Endothelial cell of umbilical vein (primary cell): ENCODE results near the gene DGKI. TPM values are rescaled to one million over a fixed set of nuclear protein-coding genes. Genes with fewer than 3 reads are reported as not detected.

Experiments used
- BruUV-seq: library from RNA; stranded (reverse); fragments of 400-500 nt; replicated peaks from 2 replicates; lab custom pipeline; 2021; lab: Mats Ljungman, UMichigan
- CTCF ChIA-PET: fragments of 300-600, 350-600 bp; sonication (Branson Sonifier 250); formaldehyde crosslinking; loops from one replicate; lab custom pipeline; 2021; ENCODE audit warnings: antibody characterized with exemption, inconsistent platforms; lab: Charles Lee
- POLR2A ChIA-PET: fragments of 300-600, 350-600 bp; sonication (Branson Sonifier 250); formaldehyde crosslinking; loops from one replicate; lab custom pipeline; 2021; ENCODE audit warnings: antibody characterized with exemption, inconsistent platforms; lab: Charles Lee
- DNase-seq: peaks from one replicate; pipeline ENCODE4 v3.0.0-alpha.2; 2011; ENCODE audit warnings: low read depth, low spot score
- FAIRE-seq: peaks from 2 replicates; lab custom pipeline; 2011; peaks lifted over from hg19 to GRCh38; lab: Jason Lieb, UNC
- H2AFZ ChIP-seq: 2 replicates; pipeline ENCODE4 v1.6.0; 2012; ENCODE audit warnings: low read depth, low read length, control low read depth, inconsistent platforms
- H3K27ac ChIP-seq: 2 replicates; pipeline ENCODE4 v1.5.1; 2011; ENCODE audit warnings: low read depth, mild to moderate bottlenecking, control low read depth, low read length, moderate library complexity; ENCODE audit not compliant: insufficient read depth
- H3K27me3 ChIP-seq, 2 experiments: 2 replicates each; pipeline versions ENCODE4 v1.6.0 to v1.6.1; 2011; ENCODE audit warnings: low read length in 2 of 2, mixed read lengths in 1 of 2; ENCODE audit not compliant: control insufficient read depth in 2 of 2, insufficient read depth in 2 of 2
- H3K36me3 ChIP-seq, 2 experiments: 2 replicates in 1 of 2; 3 replicates in 1 of 2; pipeline ENCODE4 v1.5.1; 2011; ENCODE audit warnings: low read length in 2 of 2, mild to moderate bottlenecking in 1 of 2, moderate library complexity in 1 of 2; ENCODE audit not compliant: control insufficient read depth in 2 of 2, insufficient read depth in 2 of 2; ENCODE audit errors: extremely low read depth in 1 of 2
- H3K4me1 ChIP-seq: 3 replicates; pipeline ENCODE4 v1.5.1; 2011; ENCODE audit warnings: mild to moderate bottlenecking, low read length; ENCODE audit not compliant: control insufficient read depth, insufficient read depth; ENCODE audit errors: extremely low read depth
- H3K4me2 ChIP-seq: 2 replicates; pipeline ENCODE4 v1.6.1; 2011; ENCODE audit warnings: low read length, control low read depth, mixed read lengths; ENCODE audit not compliant: insufficient read depth
- H3K4me3 ChIP-seq, 3 experiments: fragments of 200-600 bp in 1 of 3; sonication (generic), shearing (Covaris generic) in 1 of 3; replicated peaks in 1 of 3; 2 replicates each; pipeline ENCODE4 v1.5.1; 2011 to 2016; ENCODE audit warnings: control low read depth in 3 of 3, low read length in 3 of 3, mild to moderate bottlenecking in 2 of 3, inconsistent platforms in 1 of 3, low read depth in 1 of 3, moderate library complexity in 1 of 3; ENCODE audit not compliant: insufficient read depth in 1 of 3
- H3K79me2 ChIP-seq: 2 replicates; pipeline ENCODE4 v1.6.0; 2012; ENCODE audit warnings: low read length, inconsistent platforms; ENCODE audit not compliant: control insufficient read depth, insufficient read depth
- H3K9ac ChIP-seq: replicated peaks from 2 replicates; pipeline ENCODE3; 2011; ENCODE audit warnings: low read length, control low read depth; ENCODE audit not compliant: insufficient read depth; ENCODE audit errors: extremely low read depth
- H3K9me1 ChIP-seq: replicated peaks from 3 replicates; pipeline ENCODE4 v1.6.0; 2011; ENCODE audit warnings: mild to moderate bottlenecking, low read length; ENCODE audit not compliant: control insufficient read depth, insufficient read depth; ENCODE audit errors: extremely low read depth
- H3K9me3 ChIP-seq: replicated peaks from 2 replicates; pipeline ENCODE4 v1.5.1; 2012; ENCODE audit warnings: low read length, inconsistent platforms; ENCODE audit not compliant: control insufficient read depth, insufficient read depth
- H4K20me1 ChIP-seq: replicated peaks from 2 replicates; pipeline ENCODE3; 2011; ENCODE audit warnings: mild to moderate bottlenecking, low read length; ENCODE audit not compliant: control insufficient read depth, insufficient read depth; ENCODE audit errors: extremely low read depth
- EZH2 ChIP-seq: IDR thresholded peaks from 2 replicates; pipeline ENCODE4 v1.6.1; 2012; ENCODE audit warnings: borderline replicate concordance, low read depth, mild to moderate bottlenecking, moderate library complexity, low read length, inconsistent platforms; ENCODE audit not compliant: severe bottlenecking
- FOS ChIP-seq: IDR thresholded peaks from 2 replicates; pipeline ENCODE4 v1.6.1; 2011; ENCODE audit warnings: mild to moderate bottlenecking, low read length, moderate library complexity, borderline replicate concordance; ENCODE audit not compliant: insufficient read depth
- GATA2 ChIP-seq: IDR thresholded peaks from 2 replicates; pipeline ENCODE4 v1.7.0; 2011; ENCODE audit warnings: low read depth, mild to moderate bottlenecking, moderate library complexity, mixed read lengths, low read length; ENCODE audit not compliant: insufficient read length, insufficient read depth
- JUN ChIP-seq: IDR thresholded peaks from 2 replicates; pipeline ENCODE4 v1.6.1; 2011; ENCODE audit warnings: borderline replicate concordance, low read depth; ENCODE audit not compliant: insufficient read length, insufficient read depth
- MYC ChIP-seq: IDR thresholded peaks from one replicate; pipeline ENCODE4 v1.6.1; 2011; ENCODE audit warnings: mild to moderate bottlenecking, low read depth, low read length
- POLR2A ChIP-seq: IDR thresholded peaks from 2 replicates; pipeline ENCODE4 v1.6.1; 2012; ENCODE audit warnings: low read depth, mild to moderate bottlenecking, control low read depth, low read length
- POLR2AphosphoS5 ChIP-seq: IDR thresholded peaks from 2 replicates; pipeline ENCODE4 v1.6.1; 2012; ENCODE audit warnings: low read depth, mild to moderate bottlenecking, control low read depth, low read length, moderate library complexity; ENCODE audit not compliant: insufficient read depth
- dilution Hi-C: fragments of 300-500 bp; cut with MboI; formaldehyde crosslinking; loops from one replicate; pipeline ENCODE4 v1.15.0; 2019; ENCODE audit warnings: low sequenced_read_pairs; ENCODE audit not compliant: extremely low pct_ligation_motif_present
- intact Hi-C: fragments of 100-400 bp; cut with micrococcal nuclease; formaldehyde crosslinking; loops from one replicate; pipeline ENCODE4 v1.10.0; 2022
- polyA plus RNA-seq, 4 experiments: library from polyadenylated mRNA; depleted of rRNA in 3 of 4; stranded (reverse) in 3 of 4; unstranded in 1 of 4; fragments of >200 nt; gene quantifications; 2 replicates each; pipeline versions ENCODE4 v1.2.1 to v1.2.3, GENCODE V29; 2011 to 2012; ENCODE audit warnings: missing spikeins in 1 of 4
- total RNA-seq: library from RNA; stranded (reverse); gene quantifications from 2 replicates; pipeline ENCODE4 v1.2.3, GENCODE V29; 2021
- TF ChIP-seq, protein P1 (sequence below), 2 donors: IDR thresholded peaks; 1 replicate in 1 of 2; 2 replicates in 1 of 2; pipeline ENCODE4 v1.5.1; 2011; ENCODE audit warnings: low read length in 2 of 2, mild to moderate bottlenecking in 2 of 2, moderate library complexity in 2 of 2, control low read depth in 1 of 2, inconsistent platforms in 1 of 2, low read depth in 1 of 2; ENCODE audit not compliant: insufficient read depth in 1 of 2; ENCODE audit errors: extremely low read depth in 1 of 2
- TF ChIP-seq, protein P2 (sequence below): IDR thresholded peaks from 2 replicates; pipeline ENCODE4 v1.6.1; 2011; ENCODE audit not compliant: insufficient read depth, insufficient read length

DGKI gene
- total and polyA plus RNA-seq, 2 donors (not counting 3 experiments of a cell fraction or from before 2014, with no cell fraction given), result 0.11 to 0.51 TPM

DNA sequence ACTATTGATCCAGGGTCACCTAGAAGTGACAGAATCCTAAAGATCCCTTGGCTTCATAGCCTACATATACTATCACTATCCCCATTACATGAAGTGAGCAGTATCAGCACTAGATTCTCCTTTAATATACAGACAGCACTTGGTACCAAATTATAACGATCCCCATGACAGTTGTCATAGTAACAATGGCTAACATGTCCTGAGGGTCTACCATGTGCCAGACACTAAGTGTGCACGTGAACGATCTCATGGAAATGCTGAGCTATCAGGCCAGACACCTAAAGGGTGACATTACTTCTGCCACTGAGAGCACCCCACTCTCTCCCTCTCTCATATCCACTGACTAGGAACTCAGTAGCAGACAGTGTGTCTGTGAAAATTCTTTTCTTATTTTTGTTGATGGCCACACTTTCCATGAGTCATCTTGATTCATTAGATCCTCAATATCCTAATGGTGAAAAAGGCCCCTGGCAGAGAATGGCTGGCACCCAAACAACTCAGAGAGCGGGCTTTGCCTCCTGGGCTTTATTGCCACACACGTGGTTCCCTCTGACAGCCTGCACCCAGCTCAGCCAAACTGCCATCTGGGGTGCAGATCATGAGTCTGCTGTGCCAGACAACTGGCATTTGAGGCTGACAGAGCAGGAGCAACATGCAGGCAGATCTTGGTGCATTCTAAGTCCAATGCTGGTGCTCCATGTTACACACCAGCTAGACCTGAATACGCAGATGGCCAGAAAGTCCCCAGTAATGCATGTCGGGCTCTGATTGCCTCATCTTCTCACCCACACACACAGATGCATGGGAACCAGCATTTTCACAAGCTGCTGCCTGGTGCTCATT, 176.3 kb downstream of the DGKI start:
- intact Hi-C loops, result no loop called here
- H4K20me1 ChIP-seq, result no peaks in the 10 kb centered on the region
- no peaks in the 10 kb centered on the region for H3K79me2 ChIP-seq
- ChIA-PET POLR2A (no interaction called here), CTCF (interaction anchor here (2.9 kb wide), 1 partner anchor 14 kb away, joined by 10 read pairs; no protein-coding TSS in a partner anchor)
- no peak overlapping the region for H3K27ac ChIP-seq
- no peaks in the 10 kb centered on the region for H3K9me3 ChIP-seq
- no peak overlapping the region for H3K4me2 ChIP-seq
- DNase-seq (no peak), FAIRE-seq (no peak)
- dilution Hi-C loops, result no loop called here
- H3K9ac ChIP-seq, result no peak overlapping the region
- H3K9me1 ChIP-seq, result no peaks in the 10 kb centered on the region
- no peaks in the 10 kb centered on the region for H3K36me3 ChIP-seq
- TF ChIP-seq JUN, result no peak
- no peak for TF ChIP-seq GATA2
- TF ChIP-seq, protein P1, sequence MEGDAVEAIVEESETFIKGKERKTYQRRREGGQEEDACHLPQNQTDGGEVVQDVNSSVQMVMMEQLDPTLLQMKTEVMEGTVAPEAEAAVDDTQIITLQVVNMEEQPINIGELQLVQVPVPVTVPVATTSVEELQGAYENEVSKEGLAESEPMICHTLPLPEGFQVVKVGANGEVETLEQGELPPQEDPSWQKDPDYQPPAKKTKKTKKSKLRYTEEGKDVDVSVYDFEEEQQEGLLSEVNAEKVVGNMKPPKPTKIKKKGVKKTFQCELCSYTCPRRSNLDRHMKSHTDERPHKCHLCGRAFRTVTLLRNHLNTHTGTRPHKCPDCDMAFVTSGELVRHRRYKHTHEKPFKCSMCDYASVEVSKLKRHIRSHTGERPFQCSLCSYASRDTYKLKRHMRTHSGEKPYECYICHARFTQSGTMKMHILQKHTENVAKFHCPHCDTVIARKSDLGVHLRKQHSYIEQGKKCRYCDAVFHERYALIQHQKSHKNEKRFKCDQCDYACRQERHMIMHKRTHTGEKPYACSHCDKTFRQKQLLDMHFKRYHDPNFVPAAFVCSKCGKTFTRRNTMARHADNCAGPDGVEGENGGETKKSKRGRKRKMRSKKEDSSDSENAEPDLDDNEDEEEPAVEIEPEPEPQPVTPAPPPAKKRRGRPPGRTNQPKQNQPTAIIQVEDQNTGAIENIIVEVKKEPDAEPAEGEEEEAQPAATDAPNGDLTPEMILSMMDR (IDR thresholded peaks at IDR 0.05; ENCODE audit: extremely low read depth in 1 of 2, insufficient read depth in 1 of 2, low read depth in 1 of 2, low read length in 2 of 2), result no peak
- no peak for TF ChIP-seq EZH2
- TF ChIP-seq MYC, result no peak
- no peak for TF ChIP-seq POLR2AphosphoS5
- no peak for TF ChIP-seq FOS
- no peak for TF ChIP-seq POLR2A
- TF ChIP-seq, protein P2, sequence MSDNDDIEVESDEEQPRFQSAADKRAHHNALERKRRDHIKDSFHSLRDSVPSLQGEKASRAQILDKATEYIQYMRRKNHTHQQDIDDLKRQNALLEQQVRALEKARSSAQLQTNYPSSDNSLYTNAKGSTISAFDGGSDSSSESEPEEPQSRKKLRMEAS, result no peak
- H2AFZ ChIP-seq, result no peak overlapping the region
- no TSS peak for BruUV-seq
- no peaks in the 10 kb centered on the region for H3K27me3 ChIP-seq
- no peak overlapping the region for H3K4me3 ChIP-seq
- H3K4me1 ChIP-seq, result no peaks in the 10 kb centered on the region
